DOHH2 (cell line): ENCODE measurements around the gene WRAP73.

ENCODE experiments used
- H3F3A ChIP-seq: fragments of 200-600 bp; sonication (generic), shearing (Covaris generic); 2 replicates; pipeline ENCODE4 v1.6.0; 2016; ENCODE audit warnings: antibody characterized with exemption, mild to moderate bottlenecking; ENCODE audit not compliant: control insufficient read depth, insufficient read depth
- H3K27ac ChIP-seq: fragments of 200-600 bp; sonication (generic); 2 replicates; pipeline ENCODE4 v1.5.1; 2014; ENCODE audit warnings: low read depth, mild to moderate bottlenecking, low read length, moderate library complexity
- H3K27me3 ChIP-seq: fragments of 200-600 bp; sonication (generic); 2 replicates; pipeline ENCODE4 v1.6.1; 2014; ENCODE audit warnings: mild to moderate bottlenecking, low read length, mixed read lengths; ENCODE audit not compliant: control insufficient read depth
- H3K36me3 ChIP-seq: fragments of 200-600 bp; sonication (generic); 2 replicates; pipeline ENCODE4 v1.6.1; 2014; ENCODE audit warnings: mild to moderate bottlenecking, low read length, moderate library complexity, mixed read lengths; ENCODE audit not compliant: control insufficient read depth
- H3K4me1 ChIP-seq: fragments of 200-600 bp; sonication (generic); 2 replicates; pipeline ENCODE4 v1.6.1; 2014; ENCODE audit warnings: mild to moderate bottlenecking, low read length, mixed read lengths; ENCODE audit not compliant: control insufficient read depth
- H3K4me2 ChIP-seq: fragments of 200-600 bp; sonication (generic); 2 replicates; pipeline ENCODE4 v1.6.0; 2014; ENCODE audit warnings: mild to moderate bottlenecking, low read length, moderate library complexity
- H3K4me3 ChIP-seq: fragments of 200-600 bp; sonication (generic); 2 replicates; pipeline ENCODE4 v1.5.1; 2014; ENCODE audit warnings: mild to moderate bottlenecking, low read length, mixed read lengths
- H3K79me2 ChIP-seq: fragments of 200-600 bp; sonication (generic); 2 replicates; pipeline ENCODE4 v1.6.1; 2014; ENCODE audit warnings: mild to moderate bottlenecking, low read length, mixed read lengths; ENCODE audit not compliant: control insufficient read depth
- H3K9me2 ChIP-seq: fragments of 200-600 bp; sonication (generic); replicated peaks from 2 replicates; pipeline ENCODE4 v1.6.1; 2014; ENCODE audit warnings: mild to moderate bottlenecking, low read length, mixed read lengths; ENCODE audit not compliant: control insufficient read depth
- H3K9me3 ChIP-seq: fragments of 200-600 bp; sonication (generic); 2 replicates; pipeline ENCODE4 v1.6.1; 2014; ENCODE audit warnings: antibody characterized with exemption, low read length, mixed read lengths; ENCODE audit not compliant: control insufficient read depth, insufficient read depth
- H4K20me1 ChIP-seq: fragments of 200-600 bp; sonication (generic); 2 replicates; pipeline ENCODE4 v1.6.0; 2014; ENCODE audit warnings: low read depth, mild to moderate bottlenecking, antibody characterized with exemption, low read length, moderate library complexity; ENCODE audit not compliant: control insufficient read depth, insufficient read depth
- EZH2phosphoT487 ChIP-seq: fragments of 200-600 bp; sonication (generic); IDR thresholded peaks from 2 replicates; pipeline ENCODE4 v1.6.1; 2017; ENCODE audit warnings: borderline replicate concordance, mild to moderate bottlenecking, antibody characterized with exemption, low read length, moderate library complexity, mixed read lengths
- TF ChIP-seq, protein P1 (sequence below): fragments of 200-600 bp; sonication (generic); IDR thresholded peaks from one replicate; pipeline ENCODE4 v1.5.1; 2014; ENCODE audit warnings: antibody characterized with exemption, mild to moderate bottlenecking, low read depth, low read length; ENCODE audit not compliant: poor library complexity, severe bottlenecking

Gene WRAP73

DNA sequence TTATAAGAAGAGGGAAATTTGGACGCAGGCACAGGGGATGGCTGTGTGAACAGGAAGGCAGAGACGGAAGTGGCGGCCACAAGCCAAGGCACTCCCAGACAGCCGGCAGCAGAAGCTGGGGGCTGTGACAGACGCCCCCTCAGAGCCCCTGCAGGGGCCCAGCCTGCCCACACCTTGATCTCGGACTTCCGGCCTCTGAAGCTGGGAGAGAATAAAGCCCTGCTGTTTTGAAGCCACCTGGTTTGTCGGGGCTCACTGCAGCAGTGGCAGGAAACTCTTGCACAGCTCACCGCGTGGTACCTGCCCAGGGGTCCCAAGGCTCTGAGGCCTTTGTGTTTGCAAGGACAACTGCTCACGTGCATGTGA is 52.3 kb downstream of the WRAP73 start:
- Histone ChIP-seq H3K79me2 (no peaks in the 10 kb centered on the region), H3K27ac (peak overlapping the region; percentile 77), H3K9me3 (no peaks in the 10 kb centered on the region), H3F3A (0 out of 2 replicates have a peak, but pooled peaks cover 5% of the 10 kb centered on the region), H3K27me3 (no peaks in the 10 kb centered on the region), H3K9me2 (no peaks in the 10 kb centered on the region), H3K36me3 (no peaks in the 10 kb centered on the region), H3K4me1 (peaks cover 39% of the 10 kb centered on the region), H4K20me1 (no peaks in the 10 kb centered on the region), H3K4me3 (peak overlapping the region; percentile 27), H3K4me2 (peak overlapping the region; percentile 58)
- TF ChIP-seq, protein P1, sequence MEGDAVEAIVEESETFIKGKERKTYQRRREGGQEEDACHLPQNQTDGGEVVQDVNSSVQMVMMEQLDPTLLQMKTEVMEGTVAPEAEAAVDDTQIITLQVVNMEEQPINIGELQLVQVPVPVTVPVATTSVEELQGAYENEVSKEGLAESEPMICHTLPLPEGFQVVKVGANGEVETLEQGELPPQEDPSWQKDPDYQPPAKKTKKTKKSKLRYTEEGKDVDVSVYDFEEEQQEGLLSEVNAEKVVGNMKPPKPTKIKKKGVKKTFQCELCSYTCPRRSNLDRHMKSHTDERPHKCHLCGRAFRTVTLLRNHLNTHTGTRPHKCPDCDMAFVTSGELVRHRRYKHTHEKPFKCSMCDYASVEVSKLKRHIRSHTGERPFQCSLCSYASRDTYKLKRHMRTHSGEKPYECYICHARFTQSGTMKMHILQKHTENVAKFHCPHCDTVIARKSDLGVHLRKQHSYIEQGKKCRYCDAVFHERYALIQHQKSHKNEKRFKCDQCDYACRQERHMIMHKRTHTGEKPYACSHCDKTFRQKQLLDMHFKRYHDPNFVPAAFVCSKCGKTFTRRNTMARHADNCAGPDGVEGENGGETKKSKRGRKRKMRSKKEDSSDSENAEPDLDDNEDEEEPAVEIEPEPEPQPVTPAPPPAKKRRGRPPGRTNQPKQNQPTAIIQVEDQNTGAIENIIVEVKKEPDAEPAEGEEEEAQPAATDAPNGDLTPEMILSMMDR, result no peak
- no peak for TF ChIP-seq EZH2phosphoT487

DNA sequence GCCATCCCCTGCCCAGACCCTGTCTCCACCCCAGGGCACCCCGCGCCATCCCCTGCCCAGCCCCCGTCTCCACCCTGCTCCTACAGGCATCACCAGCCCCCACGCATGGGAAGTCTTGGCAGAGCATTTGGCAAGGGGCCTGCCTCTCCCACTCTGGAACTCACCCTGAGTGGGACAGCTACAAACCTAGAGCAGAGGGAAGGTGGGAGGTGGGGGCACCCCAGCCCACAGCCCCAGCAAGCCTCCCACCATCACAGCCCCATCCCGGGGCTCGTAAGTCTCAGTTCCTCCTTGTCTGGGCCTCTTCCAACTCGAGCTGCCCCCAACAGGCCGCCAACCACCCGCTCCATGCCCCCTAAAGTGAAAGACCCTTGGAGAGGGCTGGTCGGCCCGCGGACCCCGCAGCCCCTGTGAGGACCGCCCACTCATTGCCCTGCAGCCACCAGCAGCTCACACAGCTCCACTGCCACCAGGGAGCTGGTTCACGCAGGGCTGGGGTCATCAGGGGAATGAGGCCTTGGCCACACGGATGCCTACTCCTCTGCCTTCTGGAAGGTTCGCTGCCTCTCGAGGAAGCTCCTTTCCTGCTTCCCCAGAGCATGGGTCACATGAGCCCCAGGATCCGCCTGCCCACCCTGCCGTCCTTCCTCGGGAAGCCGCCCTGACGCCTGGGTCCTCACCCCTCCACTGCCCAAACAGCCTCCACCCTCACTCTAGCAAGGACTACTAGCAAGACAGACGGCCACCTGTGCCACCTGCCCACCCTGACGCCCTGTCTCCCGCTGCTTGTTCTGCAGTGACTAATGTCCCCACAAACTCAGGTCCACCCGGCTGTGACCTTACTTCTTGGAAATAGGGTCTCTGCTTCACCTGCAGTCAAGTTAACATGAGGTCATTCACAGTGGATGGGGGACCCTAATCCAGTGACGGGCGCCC is 53.0 kb downstream of the WRAP73 start:
- Histone ChIP-seq H3K4me3 (peak overlapping the region; percentile 27), H4K20me1 (no peaks in the 10 kb centered on the region), H3K4me1 (peaks cover 39% of the 10 kb centered on the region), H3K9me2 (no peaks in the 10 kb centered on the region), H3K27me3 (no peaks in the 10 kb centered on the region), H3K4me2 (peak overlapping the region; percentile 58), H3K79me2 (no peaks in the 10 kb centered on the region), H3K36me3 (no peaks in the 10 kb centered on the region), H3K27ac (peak overlapping the region; percentile 77), H3K9me3 (no peaks in the 10 kb centered on the region), H3F3A (0 out of 2 replicates have a peak, but pooled peaks cover 5% of the 10 kb centered on the region)
- TF ChIP-seq, protein P1, result no peak
- no peak for TF ChIP-seq EZH2phosphoT487

DNA sequence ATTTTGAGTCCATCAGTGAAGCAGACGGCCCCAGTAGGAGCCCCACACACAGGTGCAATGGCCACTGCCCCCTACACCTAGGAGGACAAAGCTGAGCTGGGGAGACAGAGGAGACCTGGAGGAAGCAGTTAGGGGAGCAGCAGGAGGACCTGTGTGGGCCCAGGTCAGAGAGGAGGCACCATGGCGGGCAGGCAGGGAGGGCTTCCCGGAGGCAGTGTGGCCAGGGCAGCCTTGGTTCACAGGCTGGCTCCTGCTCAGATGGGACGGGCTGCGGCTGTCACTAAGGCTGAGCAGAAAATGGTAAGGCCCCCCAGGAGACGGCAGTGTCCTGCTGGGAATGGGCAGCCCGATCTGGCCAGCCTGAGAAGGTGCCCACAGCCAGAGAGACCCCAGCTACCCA is 54.0 kb downstream of the WRAP73 start:
- no peaks in the 10 kb centered on the region for H4K20me1 ChIP-seq
- no peaks in the 10 kb centered on the region for H3K9me3 ChIP-seq
- TF ChIP-seq EZH2phosphoT487, result no peak
- TF ChIP-seq, protein P1, result no peak
- no peaks in the 10 kb centered on the region for H3K27me3 ChIP-seq
- no peaks in the 10 kb centered on the region for H3K36me3 ChIP-seq
- no peak overlapping the region for H3K4me2 ChIP-seq
- H3K9me2 ChIP-seq, result no peaks in the 10 kb centered on the region
- peaks cover 39% of the 10 kb centered on the region for H3K4me1 ChIP-seq
- no peak overlapping the region for H3K4me3 ChIP-seq
- no peaks in the 10 kb centered on the region for H3K79me2 ChIP-seq
- no peak overlapping the region for H3K27ac ChIP-seq
- 0 out of 2 replicates have a peak, but pooled peaks cover 5% of the 10 kb centered on the region for H3F3A ChIP-seq
